Measurements from ENCODE around the gene PPP1R15A. TPM values are rescaled to one million over a fixed set of nuclear protein-coding genes. Genes with fewer than 3 reads are reported as not detected.

Gene PPP1R15A
- total RNA-seq, 1 donor from 2014 or later, result 76.4 TPM

DNA sequence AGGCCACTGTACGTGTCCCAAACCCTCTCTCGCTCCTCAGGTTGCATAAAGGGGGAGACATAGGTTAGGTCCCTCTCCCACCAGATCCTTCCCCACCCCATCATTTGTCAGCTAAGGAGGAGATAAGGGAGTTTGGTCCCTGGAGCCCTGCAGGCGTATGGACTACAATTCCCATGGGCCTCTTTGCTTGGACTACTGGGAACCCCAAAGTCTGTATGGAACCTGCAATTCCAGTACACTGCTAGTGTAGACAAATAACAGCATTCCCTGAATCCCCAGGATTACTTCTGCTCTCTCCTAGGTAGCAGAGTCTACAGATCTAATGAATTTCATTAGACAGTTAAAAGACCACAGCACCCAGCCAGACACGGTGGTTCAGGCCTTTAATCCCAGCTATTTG is 19.9 kb upstream of the PPP1R15A start:
- DNase-seq, result no peak
- H3K4me1 ChIP-seq, result no peaks in the 10 kb centered on the region
- H3K9me3 ChIP-seq (replicated peaks), result no peaks in the 10 kb centered on the region
- peaks cover 6% of the 10 kb centered on the region for H3K36me3 ChIP-seq
- no peak overlapping the region for H3K4me3 ChIP-seq
- TF ChIP-seq, protein P1, sequence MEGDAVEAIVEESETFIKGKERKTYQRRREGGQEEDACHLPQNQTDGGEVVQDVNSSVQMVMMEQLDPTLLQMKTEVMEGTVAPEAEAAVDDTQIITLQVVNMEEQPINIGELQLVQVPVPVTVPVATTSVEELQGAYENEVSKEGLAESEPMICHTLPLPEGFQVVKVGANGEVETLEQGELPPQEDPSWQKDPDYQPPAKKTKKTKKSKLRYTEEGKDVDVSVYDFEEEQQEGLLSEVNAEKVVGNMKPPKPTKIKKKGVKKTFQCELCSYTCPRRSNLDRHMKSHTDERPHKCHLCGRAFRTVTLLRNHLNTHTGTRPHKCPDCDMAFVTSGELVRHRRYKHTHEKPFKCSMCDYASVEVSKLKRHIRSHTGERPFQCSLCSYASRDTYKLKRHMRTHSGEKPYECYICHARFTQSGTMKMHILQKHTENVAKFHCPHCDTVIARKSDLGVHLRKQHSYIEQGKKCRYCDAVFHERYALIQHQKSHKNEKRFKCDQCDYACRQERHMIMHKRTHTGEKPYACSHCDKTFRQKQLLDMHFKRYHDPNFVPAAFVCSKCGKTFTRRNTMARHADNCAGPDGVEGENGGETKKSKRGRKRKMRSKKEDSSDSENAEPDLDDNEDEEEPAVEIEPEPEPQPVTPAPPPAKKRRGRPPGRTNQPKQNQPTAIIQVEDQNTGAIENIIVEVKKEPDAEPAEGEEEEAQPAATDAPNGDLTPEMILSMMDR (IDR thresholded peaks at IDR 0.05; ENCODE audit: borderline replicate concordance), result no peak
- H3K27me3 ChIP-seq (ENCODE audit: low read depth), result no peaks in the 10 kb centered on the region
- H3K27ac ChIP-seq (replicated peaks), result no peak overlapping the region
- intact Hi-C loops (cut with micrococcal nuclease), result no loop called here

DNA sequence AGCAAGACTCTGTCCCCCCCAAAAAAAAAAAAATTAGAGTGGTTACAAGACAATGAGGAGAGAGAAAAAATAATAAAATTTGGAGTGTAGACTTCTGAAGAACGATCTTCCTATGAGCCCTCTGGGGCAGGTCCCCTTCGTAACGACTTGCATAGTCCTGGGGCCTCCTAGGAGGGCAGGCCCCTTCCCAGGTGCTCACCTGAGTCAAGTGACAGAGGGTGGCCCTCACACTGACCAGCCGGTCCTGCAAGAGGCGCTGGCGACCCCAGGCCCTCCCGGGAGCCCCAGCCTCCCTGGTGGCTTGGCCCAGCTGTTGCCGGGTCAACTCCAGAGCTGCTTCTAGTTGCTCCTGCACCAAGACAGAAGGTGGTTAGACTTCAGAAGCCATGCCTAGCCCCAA is 18.7 kb upstream of the PPP1R15A start:
- no peak overlapping the region for H3K4me3 ChIP-seq
- DNase-seq, result no peak
- no peaks in the 10 kb centered on the region for H3K27me3 ChIP-seq (ENCODE audit: low read depth)
- H3K9me3 ChIP-seq (replicated peaks), result no peaks in the 10 kb centered on the region
- H3K4me1 ChIP-seq, result peaks cover 5% of the 10 kb centered on the region
- TF ChIP-seq, protein P1 (IDR thresholded peaks at IDR 0.05; ENCODE audit: borderline replicate concordance), result no peak
- no peak overlapping the region for H3K27ac ChIP-seq (replicated peaks)
- intact Hi-C loops (cut with micrococcal nuclease), result no loop called here
- H3K36me3 ChIP-seq, result no peaks in the 10 kb centered on the region

DNA sequence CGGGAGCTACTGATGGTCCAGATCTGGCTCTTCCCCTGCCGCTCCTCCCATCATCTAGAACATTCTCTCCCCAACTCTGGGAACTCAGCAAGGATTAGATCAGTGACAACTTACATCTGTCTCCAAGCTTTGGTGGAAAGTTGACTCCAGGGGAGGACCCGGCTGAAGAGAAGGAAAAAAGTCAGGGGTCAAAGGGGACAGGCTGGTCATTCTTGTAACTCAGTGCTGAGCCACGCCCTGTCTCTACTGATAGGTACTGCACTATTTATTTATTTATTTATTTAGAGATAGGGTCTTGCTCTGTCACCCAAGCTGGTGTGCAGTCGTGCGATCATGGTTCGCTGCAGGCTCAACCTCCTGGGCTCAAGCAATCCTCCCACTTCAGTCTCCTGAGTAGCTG is 18.1 kb upstream of the PPP1R15A start:
- no peak for DNase-seq
- H3K36me3 ChIP-seq, result no peaks in the 10 kb centered on the region
- TF ChIP-seq, protein P1 (IDR thresholded peaks at IDR 0.05; ENCODE audit: borderline replicate concordance), result no peak
- no peak overlapping the region for H3K4me3 ChIP-seq
- H3K27me3 ChIP-seq (ENCODE audit: low read depth), result no peaks in the 10 kb centered on the region
- peaks cover 5% of the 10 kb centered on the region for H3K4me1 ChIP-seq
- H3K9me3 ChIP-seq (replicated peaks), result no peaks in the 10 kb centered on the region
- intact Hi-C loops (cut with micrococcal nuclease), result no loop called here
- no peak overlapping the region for H3K27ac ChIP-seq (replicated peaks)

DNA sequence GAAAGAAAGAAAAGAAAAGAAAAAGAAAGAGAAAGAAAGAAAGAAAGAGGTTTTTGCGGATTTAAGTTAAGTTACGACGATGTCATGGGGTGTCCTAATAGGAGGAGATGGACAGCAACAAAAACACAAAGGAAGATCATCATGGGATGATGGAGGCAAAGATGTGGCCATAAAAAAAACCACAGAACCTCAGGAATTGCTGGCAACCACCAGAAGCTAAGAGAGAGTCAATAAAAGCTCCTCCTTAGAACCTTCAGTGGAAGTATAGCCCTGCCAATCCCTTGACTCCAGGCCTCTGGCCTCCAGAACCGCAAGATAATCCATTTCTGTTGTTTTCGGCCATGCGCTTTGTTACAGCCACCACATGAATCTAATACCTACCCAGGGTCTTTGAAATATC is 15.3 kb upstream of the PPP1R15A start:
- intact Hi-C loops (cut with micrococcal nuclease), result no loop called here
- Histone ChIP-seq H3K27me3 (ENCODE audit: low read depth) (no peaks in the 10 kb centered on the region), H3K36me3 (no peaks in the 10 kb centered on the region), H3K4me3 (no peak overlapping the region), H3K9me3 (replicated peaks) (no peaks in the 10 kb centered on the region), H3K27ac (replicated peaks) (no peak overlapping the region), H3K4me1 (peaks cover 5% of the 10 kb centered on the region)
- DNase-seq, result no peak
- TF ChIP-seq, protein P1 (IDR thresholded peaks at IDR 0.05; ENCODE audit: borderline replicate concordance), result no peak

GRCh38 chr19:48858984-48859710 is 13.1 kb upstream of the PPP1R15A start:
- H3K4me3 ChIP-seq, result peak overlapping the region; percentile 32
- H3K27me3 ChIP-seq (ENCODE audit: low read depth), result no peaks in the 10 kb centered on the region
- peak; percentile 40 for DNase-seq
- no peaks in the 10 kb centered on the region for H3K9me3 ChIP-seq (replicated peaks)
- H3K4me1 ChIP-seq, result peaks cover 5% of the 10 kb centered on the region
- intact Hi-C loops (cut with micrococcal nuclease), result no loop called here
- no peak overlapping the region for H3K27ac ChIP-seq (replicated peaks)
- no peaks in the 10 kb centered on the region for H3K36me3 ChIP-seq
- TF ChIP-seq, protein P1 (IDR thresholded peaks at IDR 0.05; ENCODE audit: borderline replicate concordance), result no peak
